ENCODE data around the gene RFK.

GRCh38 chr9:76415731-76416130 is 21.5 kb upstream of the RFK start:
- no peak for TF ChIP-seq POLR2AphosphoS5 (IDR thresholded peaks at IDR 0.05)
- no peak for TF ChIP-seq CTCF (IDR thresholded peaks at IDR 0.05)
- no peak for TF ChIP-seq EP300 (IDR thresholded peaks at IDR 0.05)

All from sigmoid colon (tissue), 4 donors.